AG20443 (cell line): ENCODE results near the gene TSC2.

Experiments
- DNase-seq: peaks from one replicate; pipeline ENCODE4 v3.0.0; 2012; ENCODE audit warnings: low spot score, mixed read lengths

The TSC2 gene

GRCh38 chr16:2047330-2048115 is at the start of gene TSC2, which contains the start of gene NTHL1:
Gene TSC2 (plus strand): TSS chr16:2047985. CDS start chr16:2048616, 631 bp downstream.
Gene NTHL1 (minus strand): TSS chr16:2047834. CDS start chr16:2047823, 11 bp downstream.
- DNase-seq, result peak; percentile 97

GRCh38 chr16:1998360-1998835 is 49.4 kb upstream of the TSC2 start:
- no peak for DNase-seq

GRCh38 chr16:1998852-1999801 is 48.7 kb upstream of the TSC2 start:
- DNase-seq, result no peak

- DNase-seq, result no peak
Observed at GRCh38 chr16:1999866-2000514, 47.8 kb upstream of the TSC2 start.

GRCh38 chr16:2001035-2001434 is 46.8 kb upstream of the TSC2 start:
- DNase-seq, result no peak

GRCh38 chr16:2001456-2002355 is 46.1 kb upstream of the TSC2 start:
- DNase-seq, result no peak

- no peak for DNase-seq
Observed at GRCh38 chr16:2002406-2003230, 45.2 kb upstream of the TSC2 start.

GRCh38 chr16:2003231-2003826 is 44.5 kb upstream of the TSC2 start:
- DNase-seq, result no peak

- DNase-seq, result peak; percentile 93
Observed at GRCh38 chr16:2003827-2004641, 43.8 kb upstream of the TSC2 start.

GRCh38 chr16:2004795-2005517 is 42.8 kb upstream of the TSC2 start:
- no peak for DNase-seq

GRCh38 chr16:2005646-2006045 is 42.1 kb upstream of the TSC2 start:
- no peak for DNase-seq

GRCh38 chr16:2006317-2006716 is 41.5 kb upstream of the TSC2 start:
- no peak for DNase-seq

- no peak for DNase-seq
Observed at GRCh38 chr16:2007081-2007836, 40.5 kb upstream of the TSC2 start.

- peak; percentile 86 for DNase-seq
Observed at GRCh38 chr16:2008009-2008526, 39.7 kb upstream of the TSC2 start.

- DNase-seq, result peak; percentile 50
Observed at GRCh38 chr16:2008631-2009163, 39.1 kb upstream of the TSC2 start.

GRCh38 chr16:2009164-2009711 is 38.5 kb upstream of the TSC2 start:
- DNase-seq, result no peak
